Left renal pelvis (tissue), 4 donors: ENCODE data around the gene HIGD1A. TPM values are rescaled to one million over a fixed set of nuclear protein-coding genes. Genes with fewer than 3 reads are reported as not detected.

Experiments
- DNase-seq, 4 donors: peaks; one replicate each; pipeline ENCODE4 v3.0.0-alpha.2; 2013; ENCODE audit warnings: low read depth in 4 of 4, low spot score in 3 of 4
- polyA plus RNA-seq, 4 donors: library from polyadenylated mRNA; unstranded; fragments of 120-200 nt; gene quantifications; one replicate each; pipeline ENCODE4 v1.2.1, GENCODE V29; 2013; ENCODE audit not compliant: insufficient read length in 4 of 4

HIGD1A gene
- polyA plus RNA-seq, 4 donors: 106 to 206 (median 167) TPM

DNA sequence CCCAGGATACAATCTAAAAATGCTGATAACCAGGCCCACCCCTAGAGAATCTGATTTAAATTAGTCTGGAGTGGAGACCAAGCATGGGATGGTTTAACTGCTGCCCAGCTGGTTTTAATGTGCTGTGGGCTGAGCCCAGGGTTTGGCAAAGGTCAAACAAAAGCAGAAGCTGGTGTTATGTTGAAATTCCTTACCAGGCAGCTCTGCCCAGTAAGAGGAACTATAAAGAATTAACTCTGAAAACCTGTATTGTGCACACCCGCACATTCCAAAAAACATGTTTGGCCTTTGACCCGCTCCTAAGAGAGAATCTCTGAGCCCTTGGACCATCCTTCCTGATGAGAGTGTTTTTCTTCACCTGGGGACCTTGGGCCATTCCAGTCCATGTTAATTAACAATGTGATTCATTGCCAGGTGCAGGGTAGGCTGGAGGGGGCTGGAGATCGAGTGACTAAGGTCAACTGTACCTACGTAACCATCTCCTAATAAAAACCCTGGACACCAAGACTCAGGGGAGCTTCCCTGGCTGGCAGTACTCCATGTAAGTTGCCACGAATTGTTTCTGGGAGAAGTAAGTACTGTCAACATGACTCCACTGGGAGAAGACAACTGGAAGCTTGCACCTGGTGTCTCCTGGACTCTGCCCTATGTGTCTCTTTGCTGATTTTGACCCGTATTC, 42.1 kb downstream of the HIGD1A start:
- DNase-seq: no peak

- no peak for DNase-seq
Measured at GRCh38 chr3:42758126-42758525, 46.2 kb downstream of the HIGD1A start.

- DNase-seq: no peak
Measured at GRCh38 chr3:42756681-42757213, 47.5 kb downstream of the HIGD1A start.

DNA sequence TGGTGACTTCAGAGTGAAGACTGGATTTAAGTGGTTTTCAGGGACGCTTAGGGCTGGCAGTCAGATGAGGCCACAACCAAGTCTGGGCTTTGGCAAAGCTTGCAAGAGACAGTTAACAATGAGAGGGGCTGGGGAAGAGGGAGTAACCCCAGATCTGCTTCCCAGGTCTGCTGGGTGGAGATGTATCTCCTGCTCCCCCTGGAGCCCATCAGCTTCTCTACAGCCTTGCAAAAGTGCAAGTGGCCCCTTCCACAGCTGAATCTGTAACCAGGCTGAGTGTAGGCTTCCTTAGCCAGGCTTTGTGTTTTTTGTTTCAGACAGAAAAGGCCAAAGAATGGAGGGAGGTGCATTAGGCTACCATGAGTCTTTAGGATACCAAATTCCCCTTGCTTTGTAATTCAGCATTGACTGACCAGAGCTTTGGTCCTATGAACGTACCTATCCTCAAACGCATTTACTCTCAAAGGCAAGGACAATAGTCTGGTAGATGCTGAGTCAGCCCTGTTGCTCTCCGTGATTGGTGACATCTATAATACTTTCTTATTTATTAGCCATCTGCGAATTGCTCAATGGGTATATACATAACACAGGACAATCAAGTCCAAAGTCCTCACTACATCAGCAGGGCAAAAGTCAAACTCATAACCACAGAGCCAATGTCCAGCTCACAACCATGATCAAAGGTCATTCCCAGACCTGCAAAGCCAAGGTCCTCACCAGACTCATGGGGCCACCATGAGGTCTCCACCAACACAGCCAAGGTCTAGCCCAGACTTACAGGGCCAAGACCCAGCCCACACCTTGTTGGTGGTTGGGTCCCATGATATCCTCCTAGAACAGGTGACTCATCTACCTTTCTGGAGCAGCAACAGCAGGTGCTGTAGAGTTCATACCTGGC, 48.4 kb downstream of the HIGD1A start:
- no peak for DNase-seq

- DNase-seq: no peak
Measured at GRCh38 chr3:42753757-42754156, 50.5 kb downstream of the HIGD1A start.

DNA sequence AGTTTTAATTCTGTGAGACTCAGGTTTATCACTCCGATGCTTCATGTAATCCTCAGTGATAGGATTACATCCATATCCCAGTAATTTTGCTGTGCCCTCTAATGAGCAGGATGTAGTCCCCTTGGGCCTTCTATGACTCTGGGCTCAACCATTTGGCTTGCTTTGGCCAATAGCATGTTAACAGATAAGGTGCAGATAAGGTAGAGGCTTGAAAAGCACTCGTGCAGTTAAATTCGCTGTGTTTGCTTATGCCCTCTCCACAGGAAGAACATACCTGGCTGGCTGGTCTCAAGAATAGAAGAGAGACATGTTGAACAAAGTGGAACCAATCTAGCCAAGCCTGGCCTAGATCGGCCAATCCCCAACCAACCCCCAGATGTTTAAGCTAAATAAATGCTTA, 51.3 kb downstream of the HIGD1A start:
- DNase-seq: no peak

DNA sequence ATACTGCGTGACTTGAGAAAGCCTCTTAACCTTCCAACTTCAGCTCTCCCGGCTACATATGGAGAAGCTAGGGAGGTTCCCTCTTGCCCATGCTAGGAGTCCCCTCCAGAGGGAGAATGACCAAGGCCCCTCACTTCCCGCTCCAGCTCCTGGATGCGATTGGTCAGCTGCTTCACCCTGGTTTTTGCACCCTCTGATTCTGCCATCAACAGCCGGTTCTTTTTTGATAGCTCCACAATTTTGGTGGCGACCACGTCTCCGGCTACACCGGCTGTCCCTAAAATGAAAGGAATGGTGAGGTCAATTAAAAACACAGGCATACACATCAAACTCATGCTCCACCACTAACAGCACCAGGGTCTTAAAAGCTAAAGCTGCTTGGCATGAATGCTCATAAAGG, 51.8 kb downstream of the HIGD1A start:
- DNase-seq: no peak

DNA sequence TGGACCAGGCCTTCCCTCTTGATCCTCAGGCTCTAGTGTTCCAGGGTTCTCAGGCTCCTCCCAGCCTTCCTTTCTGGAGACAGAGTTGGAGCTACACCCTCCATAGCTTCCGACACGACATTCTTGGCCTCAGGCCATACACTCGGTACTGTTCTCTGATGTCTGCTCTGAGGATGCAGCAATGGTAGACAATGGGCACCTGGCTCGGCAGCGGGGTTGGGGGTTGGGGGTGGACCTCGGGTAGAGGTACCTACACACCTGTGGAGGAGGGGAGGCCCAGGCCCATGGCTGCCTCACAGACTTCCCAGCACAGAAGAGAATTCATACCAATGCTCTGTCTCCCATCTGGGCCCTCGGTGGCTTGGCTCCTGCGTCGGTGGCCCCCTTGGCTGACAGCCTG, 52.7 kb downstream of the HIGD1A start:
- DNase-seq: no peak

GRCh38 chr3:42750834-42751233, 53.5 kb downstream of the HIGD1A start:
- DNase-seq: no peak

DNA sequence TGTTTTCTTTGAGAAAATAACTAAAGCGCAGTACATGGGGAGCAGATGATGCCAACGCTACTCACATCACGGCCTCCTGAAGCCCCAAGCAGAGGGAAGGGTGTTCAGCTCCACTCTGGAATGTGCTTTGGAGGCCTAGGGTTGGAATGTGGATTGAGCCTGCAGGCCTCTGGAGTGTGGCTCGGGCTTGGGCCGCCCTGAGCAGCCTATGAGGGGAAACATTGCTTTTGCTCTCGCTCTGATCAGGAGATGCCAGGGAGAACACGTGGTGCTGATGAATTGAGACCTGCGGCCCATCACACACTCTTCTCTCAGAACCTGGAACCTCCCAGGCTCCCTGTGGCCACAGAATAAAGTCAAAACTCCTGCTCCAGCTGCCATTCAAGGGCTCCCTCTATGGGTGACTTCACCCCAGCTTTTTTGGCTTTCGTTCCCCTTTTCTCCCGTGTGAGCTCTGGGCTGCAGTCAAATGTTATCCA, 54.5 kb downstream of the HIGD1A start:
- no peak for DNase-seq

DNA sequence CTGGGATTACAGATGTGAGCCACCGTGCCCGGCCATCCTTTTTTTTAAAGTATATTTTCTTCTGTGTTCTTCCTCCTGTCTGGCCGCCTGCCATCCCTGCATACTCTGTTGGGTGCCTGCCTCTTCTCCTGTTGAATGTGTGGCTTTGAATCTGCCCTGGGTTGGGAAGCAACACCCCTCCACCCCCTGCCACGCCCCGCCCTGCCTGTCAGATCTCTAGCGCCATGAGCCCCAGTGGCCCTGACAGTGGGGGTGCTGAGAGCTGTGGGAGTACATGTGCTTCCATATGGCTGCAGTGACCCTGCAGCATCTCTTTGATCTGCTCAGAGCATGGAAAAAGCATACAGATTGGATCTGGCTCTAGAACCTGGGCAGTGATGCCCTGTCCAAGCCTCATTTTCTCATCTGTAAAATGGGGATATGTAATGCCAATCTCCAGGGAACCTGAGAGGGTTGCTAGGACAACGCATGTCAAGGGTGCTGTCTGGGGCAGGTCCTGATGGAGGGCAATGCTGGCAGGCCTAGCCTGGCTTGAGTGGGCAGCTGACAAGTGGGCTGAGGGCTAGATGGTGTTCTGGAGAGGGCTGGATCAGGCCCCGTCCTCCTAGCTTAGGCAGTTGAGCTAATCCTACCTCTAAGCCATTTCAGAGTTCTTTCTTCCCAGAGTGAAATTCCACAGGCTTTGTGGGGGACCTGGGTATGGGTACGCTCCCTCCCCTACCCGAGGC, 55.1 kb downstream of the HIGD1A start:
- DNase-seq: no peak

DNA sequence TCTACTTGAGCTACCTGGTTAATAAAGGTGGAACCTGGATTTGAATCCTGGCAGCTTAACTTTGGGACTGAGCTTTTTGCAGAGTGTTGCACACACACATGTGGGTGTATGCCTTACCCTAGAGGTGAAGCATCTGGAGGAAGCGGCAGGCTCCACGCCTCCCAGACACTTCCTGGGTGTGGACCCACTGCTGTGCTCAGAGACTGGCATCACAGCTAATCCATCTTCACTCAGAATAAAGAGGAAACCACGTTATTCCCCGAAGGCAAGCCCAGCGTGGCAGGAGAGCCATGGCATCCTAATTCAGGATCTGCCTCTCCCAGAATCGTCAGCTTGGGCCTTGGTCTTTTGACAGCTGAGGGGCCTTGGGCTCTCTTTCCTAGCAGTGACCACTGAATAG, 56.7 kb downstream of the HIGD1A start:
- no peak for DNase-seq

GRCh38 chr3:42746455-42747450, 57.5 kb downstream of the HIGD1A start:
- DNase-seq: peak in 3 of 4 donors; percentile 46 to 62 (median 52)

GRCh38 chr3:42745776-42746454, 58.4 kb downstream of the HIGD1A start:
- no peak for DNase-seq

DNA sequence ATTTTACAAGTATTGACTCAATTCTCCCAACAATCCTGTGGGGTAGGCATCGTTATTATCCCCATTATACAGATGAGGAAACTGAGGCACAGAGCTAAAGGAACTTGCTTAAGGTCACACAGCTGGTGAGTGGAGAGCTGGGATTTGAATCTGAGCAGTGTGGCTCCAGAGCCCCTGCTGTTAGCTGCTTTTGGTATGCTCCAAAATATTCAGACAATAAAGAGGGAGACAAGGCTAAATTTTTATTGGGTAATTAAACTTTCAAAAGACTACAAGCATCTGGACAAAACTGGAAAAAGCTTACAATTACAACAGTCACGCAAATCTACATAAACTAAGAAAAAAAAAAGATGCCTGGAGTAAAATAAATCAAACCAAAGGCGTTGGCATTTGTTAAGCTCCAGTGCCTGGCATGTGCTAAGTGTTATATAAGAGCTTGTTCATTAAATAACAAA, 59.0 kb downstream of the HIGD1A start:
- no peak for DNase-seq

DNA sequence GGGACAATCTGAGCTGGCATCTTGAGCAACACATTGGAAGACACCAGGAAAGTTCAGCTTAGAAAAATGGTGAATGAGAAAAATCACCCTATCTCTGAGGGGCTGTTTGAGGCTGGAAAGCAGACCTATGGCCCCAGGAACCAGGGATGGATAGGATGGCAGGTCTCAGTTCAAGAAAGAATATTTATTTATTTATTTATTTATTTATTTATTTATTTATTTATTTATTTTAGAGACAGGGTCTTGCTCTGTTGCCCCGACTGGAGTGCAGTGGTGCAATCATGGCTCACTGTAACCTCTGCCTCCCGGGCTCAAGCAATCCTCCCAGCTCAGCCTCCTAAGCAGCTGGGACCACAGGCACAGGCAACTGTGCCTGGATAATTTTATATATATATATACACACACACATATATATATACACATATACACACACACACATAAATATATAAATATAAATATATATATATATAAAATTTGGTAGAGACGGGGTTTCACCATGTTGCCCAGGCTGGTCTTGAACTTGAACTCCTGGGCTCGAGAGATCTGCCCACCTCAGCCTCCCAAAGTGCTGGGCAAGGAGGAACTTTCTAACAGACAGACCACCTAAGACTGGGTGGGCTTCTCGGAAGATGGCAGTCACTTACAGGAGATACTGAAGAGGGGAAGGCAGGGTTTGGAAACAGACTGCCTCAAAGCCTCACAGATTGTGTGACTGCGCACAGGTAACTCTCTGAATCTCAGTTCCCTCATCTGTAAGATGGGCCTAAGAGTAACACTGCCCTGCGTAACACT, 60.9 kb downstream of the HIGD1A start:
- no peak for DNase-seq

DNA sequence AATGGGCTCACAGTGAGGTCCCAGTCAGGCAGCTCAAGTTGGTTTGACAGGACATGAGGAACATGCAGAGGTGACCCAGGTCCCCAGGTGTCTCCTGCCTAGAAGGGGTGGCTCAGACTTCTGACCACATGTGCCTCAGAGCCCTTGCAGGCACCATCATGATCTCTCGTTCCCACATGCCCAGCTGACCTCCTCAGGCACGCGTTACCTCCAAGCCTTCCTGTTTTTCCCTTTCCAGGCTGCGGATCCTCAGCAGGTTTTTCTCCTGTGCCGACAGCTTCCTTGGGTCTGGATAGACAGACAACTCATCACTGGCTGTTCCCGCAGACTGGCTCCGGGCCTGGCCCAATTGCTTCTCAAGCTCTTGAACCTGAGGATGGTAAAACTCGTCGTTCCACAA, 61.6 kb downstream of the HIGD1A start:
- no peak for DNase-seq

DNA sequence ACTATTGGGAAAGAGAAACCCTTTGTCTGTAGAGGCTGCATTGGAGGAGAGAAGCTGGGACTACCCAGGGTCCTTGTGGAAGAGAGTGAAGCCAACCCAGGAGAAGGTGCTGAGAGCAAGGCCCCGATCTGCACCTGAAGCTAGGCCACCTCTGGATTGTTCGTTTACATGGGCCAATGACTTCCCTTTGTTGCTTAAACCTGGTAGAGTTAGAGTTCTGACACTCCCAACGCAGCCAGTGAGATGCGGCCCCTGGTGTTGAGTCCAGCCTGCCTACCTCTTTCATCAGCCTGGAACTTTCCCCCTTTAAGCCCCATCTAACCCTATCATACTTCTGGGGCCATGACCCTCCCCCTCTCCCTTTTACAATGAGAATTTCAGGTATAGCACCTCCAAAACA, 62.0 kb downstream of the HIGD1A start:
- no peak for DNase-seq
